Measurements from ENCODE around the gene ANXA3.

GRCh38 chr4:78612398-78613178 lies 61.0 kb downstream of the ANXA3 start:
- TF ChIP-seq, protein P1, sequence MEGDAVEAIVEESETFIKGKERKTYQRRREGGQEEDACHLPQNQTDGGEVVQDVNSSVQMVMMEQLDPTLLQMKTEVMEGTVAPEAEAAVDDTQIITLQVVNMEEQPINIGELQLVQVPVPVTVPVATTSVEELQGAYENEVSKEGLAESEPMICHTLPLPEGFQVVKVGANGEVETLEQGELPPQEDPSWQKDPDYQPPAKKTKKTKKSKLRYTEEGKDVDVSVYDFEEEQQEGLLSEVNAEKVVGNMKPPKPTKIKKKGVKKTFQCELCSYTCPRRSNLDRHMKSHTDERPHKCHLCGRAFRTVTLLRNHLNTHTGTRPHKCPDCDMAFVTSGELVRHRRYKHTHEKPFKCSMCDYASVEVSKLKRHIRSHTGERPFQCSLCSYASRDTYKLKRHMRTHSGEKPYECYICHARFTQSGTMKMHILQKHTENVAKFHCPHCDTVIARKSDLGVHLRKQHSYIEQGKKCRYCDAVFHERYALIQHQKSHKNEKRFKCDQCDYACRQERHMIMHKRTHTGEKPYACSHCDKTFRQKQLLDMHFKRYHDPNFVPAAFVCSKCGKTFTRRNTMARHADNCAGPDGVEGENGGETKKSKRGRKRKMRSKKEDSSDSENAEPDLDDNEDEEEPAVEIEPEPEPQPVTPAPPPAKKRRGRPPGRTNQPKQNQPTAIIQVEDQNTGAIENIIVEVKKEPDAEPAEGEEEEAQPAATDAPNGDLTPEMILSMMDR (IDR thresholded peaks at IDR 0.05) = peak; percentile 56 to 77 (median 60)
- TF ChIP-seq POLR2A (IDR thresholded peaks at IDR 0.05) = no peak
- no peak for TF ChIP-seq POLR2AphosphoS5 (IDR thresholded peaks at IDR 0.05)

Measured in transverse colon (tissue), 4 donors.